Stimulated activated CD4-positive, alpha-beta T cell treated with anti-CD3 and anti-CD28 coated beads, TNF-alpha, amount 100 ng/mL, for 4 hours (primary cell): ENCODE measurements around the gene P2RY14.

Experiments used
- DNase-seq, 3 experiments: peaks; one replicate each; pipeline ENCODE4 v3.0.0-alpha.2; 2020; ENCODE audit warnings: low read depth in 3 of 3

P2RY14 gene

DNA sequence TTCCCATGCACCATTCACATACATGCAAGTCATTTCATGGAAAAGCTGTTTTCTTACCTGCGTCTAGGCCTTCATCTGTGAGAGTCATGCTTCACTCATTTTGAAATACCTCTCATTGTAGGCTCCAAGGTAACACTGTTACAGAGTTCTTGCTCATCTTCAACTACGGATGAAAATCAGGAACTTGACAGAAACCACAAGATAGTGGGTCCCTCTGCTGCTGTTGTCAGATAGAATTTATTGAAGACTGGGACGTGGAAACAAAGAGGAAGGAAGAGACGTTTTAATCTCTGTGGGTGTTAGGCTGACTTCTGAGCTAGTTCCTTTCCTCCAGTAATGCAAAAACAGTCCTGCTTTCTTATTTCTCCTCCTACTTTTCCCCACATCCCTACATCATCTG is at the start of gene P2RY14:
Gene P2RY14 (minus strand): TSS at position 313 of the 400 bp plus-strand sequence. CDS start 64,226 bp downstream, outside the sequence.
- DNase-seq: no peak

DNA sequence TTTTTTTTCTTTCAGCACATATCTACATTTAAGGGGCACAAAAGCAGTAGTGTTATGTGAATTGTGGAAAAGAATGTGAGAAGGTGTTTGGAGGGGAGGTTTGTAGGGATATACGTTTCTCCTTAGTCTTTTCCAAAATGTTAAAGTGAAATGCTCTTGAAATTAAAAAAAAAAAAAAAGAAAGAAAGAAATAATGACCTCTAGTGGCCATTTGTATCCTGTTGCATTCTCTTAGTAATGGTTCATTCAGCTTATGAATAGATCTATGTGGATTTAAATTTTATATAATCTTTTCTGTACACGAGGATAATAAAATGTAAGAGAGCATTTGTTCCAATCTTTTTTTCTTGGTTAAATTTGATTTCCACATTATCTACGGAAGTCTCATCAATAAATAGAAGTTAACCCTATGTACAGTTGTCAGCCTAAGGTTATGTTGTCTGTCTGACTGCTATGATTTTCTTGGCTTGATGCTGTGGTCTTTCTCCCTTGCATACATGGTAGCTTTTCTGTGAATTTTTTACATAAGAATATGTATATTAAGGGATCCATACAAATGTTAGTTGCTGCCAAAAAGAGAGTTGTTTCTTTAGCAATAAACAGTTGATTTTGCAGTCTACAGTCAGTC is 49.3 kb upstream of the P2RY14 start:
- no peak for DNase-seq

DNA sequence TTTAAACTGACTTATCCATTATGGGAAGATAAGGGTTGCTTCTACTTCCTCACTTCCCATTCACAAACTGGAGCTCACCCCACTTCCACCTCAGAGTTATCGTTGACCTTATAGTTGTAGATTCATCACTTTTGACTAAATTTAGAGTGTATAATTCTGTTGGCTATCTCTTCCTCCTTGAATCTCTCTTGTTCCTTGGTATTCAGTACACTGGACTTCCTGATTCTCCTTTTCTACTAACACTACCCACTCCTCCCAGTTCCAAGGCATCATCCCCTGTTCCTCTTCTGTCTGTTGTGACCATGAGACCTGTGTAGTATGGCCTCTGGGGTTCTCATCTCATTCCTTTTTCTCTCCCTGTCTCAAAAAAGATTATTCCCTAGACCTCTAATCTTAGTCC is 44.2 kb upstream of the P2RY14 start:
- no peak for DNase-seq

DNA sequence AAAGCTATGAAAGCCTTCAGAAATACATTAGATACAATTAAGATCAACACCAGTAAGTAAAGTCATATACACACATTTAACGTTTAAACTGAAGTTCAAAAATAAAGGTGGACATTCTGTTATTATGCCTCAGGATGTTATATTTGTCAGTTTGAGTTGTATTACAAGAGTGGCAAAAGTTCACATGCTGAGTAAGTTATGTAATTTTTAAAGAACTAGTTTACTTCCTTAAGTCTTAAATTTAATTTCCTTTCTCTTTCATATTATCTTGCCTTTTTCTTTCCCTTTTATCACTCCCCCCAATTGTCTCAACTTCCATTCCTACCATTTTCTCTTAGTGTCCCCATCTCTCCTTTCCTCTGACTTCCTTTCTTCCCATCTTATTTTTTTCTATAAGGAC is 43.2 kb upstream of the P2RY14 start:
- no peak for DNase-seq

DNA sequence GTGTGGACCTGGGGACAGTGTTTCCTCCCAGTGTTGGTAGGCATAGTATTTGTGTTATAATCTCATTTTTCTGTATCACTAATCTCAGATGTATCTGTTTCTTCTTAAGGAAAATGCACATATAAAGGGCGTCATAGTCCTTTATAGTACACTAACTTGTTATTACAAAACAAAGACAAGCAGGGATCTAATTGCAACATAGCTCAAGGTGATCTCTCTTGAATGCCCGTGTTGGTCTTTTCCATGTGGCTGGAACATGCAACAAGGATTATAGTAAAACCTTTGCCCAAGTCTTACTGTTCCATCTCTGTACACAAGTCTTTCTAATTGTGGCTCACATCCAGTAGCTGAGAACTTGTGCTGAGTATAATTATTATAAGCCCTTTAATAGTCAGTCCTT is 41.8 kb upstream of the P2RY14 start:
- DNase-seq: no peak

DNA sequence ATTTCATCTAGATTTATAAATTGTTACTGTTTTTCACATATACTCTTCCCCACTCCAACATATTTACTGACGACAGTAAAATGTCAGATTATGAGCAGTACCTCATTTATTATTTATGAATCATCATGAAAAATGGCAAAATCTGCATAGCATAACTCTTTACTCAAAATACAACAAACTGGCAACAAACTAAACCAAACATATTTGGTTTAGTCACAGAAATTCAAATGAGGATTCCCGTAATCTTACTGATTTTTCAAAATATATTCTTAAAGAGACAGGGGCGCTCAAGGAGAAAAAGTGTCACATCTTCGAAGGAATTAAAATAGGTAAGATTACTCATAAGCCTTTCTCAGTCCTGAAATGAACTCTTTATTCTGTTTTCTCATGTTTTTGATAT is 41.3 kb upstream of the P2RY14 start:
- no peak for DNase-seq

DNA sequence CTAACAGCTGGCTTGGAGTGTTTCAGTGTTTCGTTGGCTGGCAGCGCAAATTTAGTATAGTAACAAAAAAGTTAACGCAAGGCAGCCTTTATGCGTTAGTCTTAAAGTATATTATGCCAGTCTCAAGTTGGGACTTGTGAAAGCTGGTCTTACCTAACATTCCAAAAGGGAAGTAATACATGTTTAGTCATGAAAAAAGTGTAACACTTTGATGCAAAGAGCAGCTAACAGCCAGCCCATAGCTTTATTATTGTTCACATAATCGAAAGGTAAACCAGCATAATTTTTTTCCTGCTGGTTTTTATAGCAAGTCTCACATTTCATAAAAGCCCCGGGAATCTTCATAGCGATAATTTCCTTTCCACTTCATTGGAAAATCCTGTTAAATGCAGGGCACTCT is 40.6 kb upstream of the P2RY14 start:
- no peak for DNase-seq

DNA sequence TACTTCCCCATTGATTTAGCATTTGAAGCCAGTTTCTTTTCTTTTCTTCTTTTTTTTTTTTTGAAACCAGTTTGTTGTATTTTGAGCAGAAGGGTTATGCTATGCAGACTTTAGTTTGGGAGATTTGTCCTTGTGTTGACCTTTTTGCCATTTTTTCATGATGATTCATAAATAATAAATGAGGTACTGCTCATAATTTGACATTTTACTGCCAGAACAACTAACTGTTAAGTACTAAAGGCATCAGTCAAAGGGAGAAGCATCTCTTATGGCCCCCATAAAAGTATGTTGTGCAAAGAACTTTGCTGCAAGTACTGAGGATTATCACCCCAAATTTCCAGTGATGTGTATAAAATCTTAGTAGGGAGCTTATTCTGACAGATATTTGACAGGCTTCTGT is 40.0 kb upstream of the P2RY14 start:
- DNase-seq: no peak

DNA sequence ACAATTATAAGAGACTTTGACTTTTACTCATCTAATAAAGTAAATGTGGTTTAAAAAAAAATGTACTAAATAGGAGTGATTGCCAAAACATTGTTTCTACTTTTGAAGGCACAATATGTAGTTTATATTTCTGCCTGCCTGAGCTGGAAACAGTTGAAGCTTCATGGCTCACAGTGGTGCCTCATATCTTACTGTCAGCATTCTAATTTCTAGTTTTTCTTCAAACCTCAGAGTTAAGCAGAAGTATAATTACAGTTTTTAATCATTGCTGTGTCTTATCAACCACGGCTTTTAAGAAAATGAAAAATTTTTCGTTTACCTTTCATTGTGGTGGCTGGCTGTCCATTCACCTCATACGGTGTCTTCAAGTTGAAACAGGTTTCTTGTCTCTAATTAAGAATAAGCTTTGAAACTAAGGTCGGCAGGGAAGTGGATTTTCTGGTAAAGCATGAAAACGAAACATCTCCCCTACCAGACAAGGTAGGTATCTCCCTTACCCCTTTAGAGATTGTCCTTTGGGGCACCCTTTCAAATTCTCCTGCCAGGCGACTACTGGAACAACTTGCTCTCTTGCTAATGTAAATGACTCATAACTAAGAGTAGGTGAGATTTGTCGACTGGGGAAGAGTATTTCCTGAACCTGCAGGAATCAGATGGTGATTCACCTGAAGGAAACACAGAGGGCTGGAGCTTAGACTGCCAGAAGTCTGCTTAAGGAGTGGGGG is 38.1 kb upstream of the P2RY14 start, which contains the start of gene GPR87:
Gene GPR87 (minus strand): TSS at position 554 of the 725 bp plus-strand sequence. CDS start 16,720 bp downstream, outside the sequence.
- no peak for DNase-seq

DNA sequence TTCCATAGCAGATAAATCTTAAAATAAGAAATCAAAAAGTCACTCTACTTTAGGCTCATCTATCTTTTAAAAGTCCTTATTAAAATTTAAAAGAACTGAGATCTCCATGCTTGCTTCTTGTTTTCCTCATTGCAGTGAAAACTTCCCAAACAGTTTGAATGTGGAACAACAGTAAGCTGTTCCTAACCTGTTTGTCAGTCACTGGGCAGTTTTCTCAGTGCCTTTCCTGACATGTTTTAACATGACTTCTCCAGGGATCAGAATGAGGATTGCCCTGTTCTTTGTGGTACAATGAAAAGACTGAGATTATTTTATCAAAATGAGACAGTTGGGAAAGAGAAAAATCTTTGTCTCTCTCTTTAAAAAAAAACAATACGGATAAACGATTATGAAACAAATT is 37.5 kb upstream of the P2RY14 start:
- DNase-seq: no peak

DNA sequence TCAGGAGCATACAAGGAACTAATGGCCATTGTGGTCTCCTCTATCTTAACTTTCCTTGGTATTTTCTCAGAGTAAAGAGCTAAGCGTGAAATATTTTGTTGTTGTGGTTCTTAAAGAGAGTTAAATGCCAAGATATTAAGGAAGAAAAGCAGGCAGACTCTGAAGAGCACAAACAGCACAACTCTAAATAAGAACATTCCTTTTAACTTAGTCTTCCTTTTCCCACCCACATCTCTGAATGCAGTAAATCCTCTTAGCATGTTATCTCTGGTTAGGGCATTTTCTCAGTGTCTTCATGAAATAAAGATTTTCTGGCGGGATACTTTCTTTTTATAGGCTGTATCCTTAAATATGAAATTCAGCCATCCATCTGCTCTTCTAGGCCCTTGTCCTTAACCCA is 36.8 kb upstream of the P2RY14 start:
- DNase-seq: no peak

DNA sequence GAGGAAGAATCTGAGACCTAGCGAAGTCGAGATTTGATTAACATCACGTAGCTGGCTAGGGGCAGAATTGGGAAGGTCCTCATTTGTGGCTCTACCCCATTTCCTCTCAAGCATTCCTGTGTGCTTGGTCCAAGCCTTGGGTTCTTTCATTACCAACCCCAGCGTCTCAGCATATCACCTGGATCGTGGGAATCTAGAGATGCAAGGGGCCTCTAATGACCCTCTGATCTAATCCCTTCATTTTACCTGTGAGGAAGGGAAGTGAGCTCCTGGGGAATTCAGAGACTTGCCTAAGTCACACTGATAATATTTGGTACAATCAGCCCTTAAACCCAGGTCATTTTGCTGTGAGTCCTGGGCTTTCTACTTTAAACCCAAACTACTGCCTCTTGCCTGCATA is 36.3 kb upstream of the P2RY14 start:
- no peak for DNase-seq

DNA sequence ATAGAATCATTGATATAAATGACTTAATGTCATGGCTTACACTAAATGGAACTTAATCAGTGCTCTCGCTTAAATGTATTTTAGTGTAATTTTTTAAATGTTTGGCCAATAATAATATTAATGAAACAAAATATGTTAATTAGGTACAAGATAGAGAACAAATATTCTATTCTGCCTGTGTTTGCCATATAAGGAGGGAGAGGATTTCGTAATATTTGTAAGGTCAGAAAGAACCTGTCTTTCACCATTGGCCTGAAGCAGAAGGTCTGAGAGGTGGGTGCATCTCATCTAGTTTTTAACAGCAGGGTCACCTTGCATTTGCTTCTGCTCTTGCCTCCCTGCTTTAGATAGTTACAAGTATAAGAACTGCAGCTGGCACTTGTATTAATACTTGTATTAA is 35.8 kb upstream of the P2RY14 start:
- no peak for DNase-seq

DNA sequence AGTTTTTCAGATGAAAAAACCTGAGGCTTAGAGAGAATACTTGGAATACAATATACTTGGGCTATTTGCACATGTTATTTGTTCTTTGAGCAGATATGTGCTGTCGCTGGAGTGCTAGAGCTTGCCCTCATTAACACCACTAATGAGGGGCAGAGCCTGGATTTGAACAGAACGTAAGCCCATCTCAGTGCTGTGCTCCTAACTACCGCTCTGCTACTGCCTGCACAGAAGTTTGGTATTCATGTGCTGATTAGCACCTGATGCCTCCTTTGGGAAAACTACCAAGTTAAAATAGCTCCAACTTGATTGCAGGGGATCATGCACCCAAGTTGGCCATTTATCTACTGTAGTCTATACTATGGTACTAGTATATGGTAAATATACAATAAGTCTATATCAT is 34.6 kb upstream of the P2RY14 start:
- DNase-seq: no peak

DNA sequence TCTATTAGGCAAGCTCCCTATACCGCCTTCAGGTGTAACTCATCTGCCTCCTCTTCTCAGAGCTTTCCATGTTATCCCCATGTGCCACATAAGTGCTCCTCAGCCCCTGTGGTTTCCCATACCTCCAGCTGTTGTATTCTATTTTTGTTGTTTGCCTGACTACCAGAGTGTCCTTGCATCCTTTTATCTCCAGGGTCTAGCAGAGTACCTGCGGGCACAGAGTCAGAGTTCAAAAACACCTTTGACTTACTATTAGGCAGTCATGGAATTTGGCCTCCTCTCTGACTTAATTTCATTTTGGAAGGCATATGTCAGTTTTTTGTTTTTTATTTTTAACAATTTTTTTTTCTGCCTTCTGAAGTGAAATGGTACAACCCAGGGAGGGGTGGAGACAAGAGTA is 31.2 kb upstream of the P2RY14 start:
- no peak for DNase-seq

DNA sequence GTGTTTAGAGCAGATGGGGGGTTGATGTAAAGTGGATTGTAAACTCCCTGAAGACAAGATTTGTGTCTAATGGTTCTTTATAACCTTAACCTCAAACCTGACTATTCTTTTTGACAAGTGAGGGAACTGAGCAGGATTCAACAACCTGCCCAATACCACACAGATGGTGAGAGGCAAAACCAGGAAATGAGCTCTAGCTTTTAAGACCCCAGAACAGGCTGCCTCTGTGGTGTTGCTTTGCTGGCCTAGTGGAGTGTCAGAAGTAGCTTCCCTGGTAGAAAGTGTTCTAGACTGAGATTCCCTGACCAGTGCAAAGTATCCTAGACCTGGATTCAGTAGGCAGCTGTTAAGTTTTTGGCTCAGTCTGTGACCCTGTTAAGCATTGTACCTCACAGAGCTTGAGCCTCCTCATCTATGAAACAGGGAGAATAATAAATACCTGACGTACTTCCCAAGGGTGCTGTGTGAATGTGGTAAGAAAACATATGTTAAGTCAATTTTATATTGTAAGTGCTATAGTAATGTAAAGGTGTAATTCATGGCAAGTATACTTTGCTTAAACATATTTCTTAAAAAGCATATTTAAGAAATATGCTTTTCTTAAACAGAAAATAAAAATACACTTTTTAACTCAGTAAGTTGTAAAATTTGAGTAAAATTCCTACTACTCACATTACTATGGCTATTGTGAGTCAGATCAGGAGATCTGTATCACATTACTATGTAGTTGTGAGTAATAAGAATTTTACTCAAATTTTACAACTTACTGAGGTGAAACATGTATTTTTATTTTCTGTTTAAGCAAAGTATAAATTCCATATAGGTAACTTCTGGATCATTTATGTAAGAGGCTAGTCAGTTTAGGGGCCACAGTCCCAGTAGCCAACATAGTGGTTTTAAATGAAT is 29.5 kb upstream of the P2RY14 start:
- no peak for DNase-seq

DNA sequence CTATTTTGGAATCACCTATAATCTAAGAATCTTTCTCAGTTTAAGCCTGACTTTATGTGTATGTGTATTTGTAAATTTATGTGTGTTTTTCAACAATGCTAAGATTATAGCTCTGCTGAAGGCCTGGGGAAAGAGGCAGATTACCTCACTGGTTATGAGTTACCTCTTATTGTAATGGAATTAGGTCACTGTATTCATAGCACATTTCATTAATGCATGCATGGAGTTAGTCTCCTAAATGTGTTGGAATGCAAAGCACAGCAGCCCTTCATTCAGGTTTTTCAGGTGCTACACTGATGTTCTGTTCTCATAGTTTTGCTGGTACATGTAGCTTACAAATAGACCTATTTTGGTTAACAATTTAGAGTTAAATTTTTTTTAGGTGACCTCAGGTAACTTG is 28.8 kb upstream of the P2RY14 start:
- no peak for DNase-seq

DNA sequence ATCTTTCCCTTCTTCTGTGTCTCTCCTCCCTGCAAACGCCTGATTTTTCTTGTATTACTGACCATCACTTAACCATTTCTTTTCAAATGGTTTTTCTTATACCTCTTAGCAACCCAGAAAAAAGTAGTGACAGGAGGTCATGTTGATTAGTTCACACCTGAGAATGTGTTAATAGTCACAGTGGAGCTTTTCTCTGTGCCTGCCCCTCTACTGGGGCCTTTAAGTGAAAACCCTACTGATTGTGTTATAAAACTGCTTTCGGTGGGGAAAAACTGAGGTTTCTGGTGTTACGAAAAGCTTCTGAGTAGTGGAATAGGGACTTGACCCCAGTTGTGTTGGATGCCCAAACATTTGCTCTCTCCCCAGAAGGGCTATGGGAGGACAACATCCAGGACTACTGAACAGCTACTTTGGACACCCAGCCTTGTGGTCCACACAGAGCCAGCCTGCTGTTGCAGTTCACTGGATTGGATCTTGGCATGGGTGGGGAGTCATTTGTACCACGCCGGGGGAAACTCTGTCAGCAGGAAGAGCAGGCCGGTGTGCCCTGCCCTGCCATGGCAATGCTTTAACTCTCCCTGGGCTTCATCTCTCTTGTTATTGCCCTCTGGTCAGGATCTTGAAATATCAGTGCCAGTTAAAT is 27.9 kb upstream of the P2RY14 start:
- DNase-seq: no peak

DNA sequence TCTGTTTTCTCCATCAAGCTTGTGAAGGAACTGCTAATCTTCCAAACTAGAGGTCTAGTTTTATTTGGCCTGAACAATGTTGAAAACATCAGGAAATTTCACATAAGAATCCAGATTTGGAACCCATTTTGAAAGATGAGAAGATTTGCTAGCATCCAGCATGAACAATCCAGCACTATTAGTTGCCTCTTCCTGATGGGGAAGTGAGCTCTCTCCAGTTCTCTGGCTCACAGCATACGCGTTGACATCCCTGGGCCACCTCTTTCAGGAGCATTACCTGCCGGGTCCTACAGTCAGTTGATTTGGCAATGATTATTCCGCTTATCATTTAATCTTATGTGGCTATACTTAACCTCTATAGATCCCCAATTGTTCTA is 27.4 kb upstream of the P2RY14 start:
- no peak for DNase-seq

DNA sequence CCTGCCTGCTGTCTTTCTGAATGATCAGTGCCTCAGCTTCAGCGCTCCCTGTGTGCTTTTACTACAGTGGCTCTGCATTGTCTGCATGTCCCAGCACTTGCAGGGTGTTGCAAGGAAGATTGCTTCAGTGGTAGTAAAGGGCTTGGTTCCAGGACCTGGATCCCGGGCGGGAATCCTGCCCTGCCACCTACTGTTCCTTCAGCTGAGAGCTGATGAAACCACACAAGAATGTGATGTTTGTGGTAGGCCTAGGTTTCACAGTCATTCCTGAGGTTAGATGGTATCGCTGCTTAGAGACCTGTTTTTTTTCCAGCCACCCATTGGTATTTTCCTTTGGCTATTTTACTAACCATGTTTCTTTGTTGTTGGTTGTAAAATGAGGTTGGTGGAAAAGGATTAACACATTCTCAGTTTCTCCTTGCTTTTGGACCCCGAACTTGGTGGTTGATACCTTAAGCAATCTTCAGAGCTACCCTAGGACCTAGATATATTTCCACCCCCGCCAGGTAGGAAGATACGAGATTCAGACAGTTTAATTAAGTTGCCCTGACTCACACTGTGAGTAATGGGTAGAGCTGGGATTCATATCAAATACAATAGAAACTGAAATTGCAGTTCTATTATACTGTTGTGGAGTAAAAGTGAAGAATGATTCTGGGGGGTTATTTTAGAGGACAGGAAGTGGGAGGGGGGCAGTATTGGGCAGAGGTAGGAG is 26.9 kb upstream of the P2RY14 start:
- DNase-seq: peak in 1 of 3 experiments; percentile 11

DNA sequence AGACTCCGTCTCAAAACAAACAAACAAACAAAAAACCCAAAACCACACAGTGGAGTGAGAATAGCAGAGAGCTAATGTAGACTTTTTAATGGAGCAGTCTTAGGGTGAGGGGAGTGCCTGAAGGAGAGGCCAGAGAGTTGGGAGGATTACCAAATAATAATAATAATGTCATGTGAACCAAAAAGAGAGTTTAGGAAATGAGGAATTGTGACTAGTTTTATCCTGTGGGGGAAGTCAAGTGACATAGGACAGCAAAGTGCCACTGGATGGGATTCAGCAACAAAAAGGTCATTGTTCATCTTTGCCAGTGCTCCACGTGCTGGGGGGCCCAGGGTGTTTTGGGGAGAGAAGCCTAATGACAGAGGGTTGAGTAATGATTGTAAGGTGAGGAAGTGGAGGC is 25.4 kb upstream of the P2RY14 start:
- no peak for DNase-seq
